Muscle of arm (tissue), 12 donors: ENCODE data around the gene CACTIN. TPM values are rescaled to one million over a fixed set of nuclear protein-coding genes. Genes with fewer than 3 reads are reported as not detected.
"Not testable (repeated sequence)": the region's sequence is repeated elsewhere in the genome, so short reads cannot be mapped to it uniquely, and the experiment has no call there.

ENCODE experiments used
- DNase-seq: peaks from one replicate; pipeline ENCODE4 v3.0.0-alpha.2; 2013
- polyA plus RNA-seq, 12 donors: library from polyadenylated mRNA; unstranded; fragments of 120-200 nt; gene quantifications; one replicate each; pipeline ENCODE4 v1.2.1, GENCODE V29; 2013; ENCODE audit not compliant: insufficient read length in 12 of 12

CACTIN gene
- polyA plus RNA-seq, 12 donors, result 13.8 to 32.4 (median 16.3) TPM; not detected in 1

DNA sequence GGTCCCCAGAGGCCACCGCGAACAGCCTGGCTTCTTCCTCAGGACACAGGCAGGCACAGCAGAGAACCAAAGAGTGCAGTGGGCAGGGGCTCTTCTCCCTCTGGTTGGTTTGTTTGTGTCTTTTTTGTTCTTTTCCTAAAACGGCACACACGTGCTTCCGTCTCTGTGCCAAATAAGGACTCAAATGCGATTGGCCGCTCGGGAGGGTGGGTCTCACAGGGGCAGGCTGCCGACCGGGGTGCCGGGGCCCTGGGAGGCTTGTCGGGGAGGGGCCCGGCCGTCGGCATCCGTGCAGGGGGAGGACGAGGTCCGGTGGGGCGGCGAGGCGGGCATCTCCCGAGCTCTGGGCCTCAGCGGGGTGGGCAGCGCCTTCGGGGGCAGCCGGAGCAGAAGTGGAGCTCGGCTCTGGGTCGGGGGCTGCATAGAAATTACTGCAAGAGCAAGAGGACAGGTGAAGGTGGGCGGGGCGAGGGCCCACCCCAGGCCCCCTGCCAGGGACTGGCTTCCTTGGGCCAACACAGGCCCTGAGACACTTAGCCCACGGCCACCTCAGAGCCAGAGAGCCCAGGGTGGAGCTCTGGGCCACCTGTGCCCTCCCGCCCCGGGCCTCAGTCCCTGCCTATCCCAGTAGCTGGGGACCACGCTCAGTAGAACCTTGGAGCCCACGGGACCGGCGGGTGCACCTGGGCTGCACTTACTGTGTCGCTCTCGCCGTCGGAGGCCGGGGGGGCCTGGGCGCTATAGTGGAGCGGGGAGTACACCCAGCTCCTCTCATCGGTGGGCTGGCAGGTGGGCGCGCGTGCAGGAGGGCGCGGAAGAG lies 6.4 kb upstream of the CACTIN start:
- DNase-seq, result no peak

- DNase-seq, result no peak
Observed at GRCh38 chr19:3632098-3632497, 5.5 kb upstream of the CACTIN start.

- DNase-seq, result no peak
Observed at GRCh38 chr19:3631053-3631861, 4.7 kb upstream of the CACTIN start.

GRCh38 chr19:3628766-3629165 lies 2.2 kb upstream of the CACTIN start:
- not testable (repeated sequence) for DNase-seq

DNA sequence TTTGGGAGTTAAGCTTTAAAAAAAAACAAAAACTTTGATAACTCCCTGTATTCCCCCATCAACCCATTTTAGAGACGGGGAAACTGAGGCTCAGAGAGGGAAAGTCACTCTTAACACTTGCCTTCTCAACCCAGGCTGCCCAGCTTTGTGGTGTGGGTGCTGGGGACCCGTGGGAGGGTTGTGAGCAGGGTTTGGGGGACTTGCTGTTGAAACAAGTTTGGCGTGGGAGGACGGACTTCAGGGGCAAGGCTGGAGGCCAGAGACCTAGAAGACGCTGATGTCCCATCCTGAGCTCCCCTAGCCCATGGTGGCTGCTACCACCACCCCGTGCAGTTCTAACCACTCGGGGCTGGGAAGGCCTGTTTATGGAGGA lies 747 bp upstream of the CACTIN start:
- DNase-seq, result no peak

- no peak for DNase-seq
Observed at GRCh38 chr19:3625996-3626472, 556 bp downstream of the CACTIN start.

- DNase-seq, result no peak
Observed at GRCh38 chr19:3623716-3624115, 2.9 kb downstream of the CACTIN start.

DNA sequence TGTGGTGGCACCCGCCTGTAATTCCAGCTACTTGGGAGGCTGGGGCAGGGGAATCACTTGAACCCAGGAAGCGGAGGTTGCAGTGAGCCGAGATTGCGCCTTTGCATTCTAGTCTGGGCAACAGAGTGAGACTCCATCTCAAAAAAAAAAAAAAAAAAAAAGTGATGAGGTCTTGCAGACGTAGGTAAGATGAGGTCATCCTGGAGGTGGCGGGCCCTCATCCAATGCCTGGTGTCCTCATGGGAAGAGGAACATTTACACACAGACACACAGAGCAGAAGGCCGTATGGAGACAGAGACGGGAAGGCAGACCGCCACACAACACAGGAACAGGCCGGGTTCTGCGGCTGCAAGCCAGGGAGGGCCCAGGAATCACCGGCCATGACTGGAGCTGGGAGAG lies 4.4 kb downstream of the CACTIN start:
- DNase-seq, result no peak

DNA sequence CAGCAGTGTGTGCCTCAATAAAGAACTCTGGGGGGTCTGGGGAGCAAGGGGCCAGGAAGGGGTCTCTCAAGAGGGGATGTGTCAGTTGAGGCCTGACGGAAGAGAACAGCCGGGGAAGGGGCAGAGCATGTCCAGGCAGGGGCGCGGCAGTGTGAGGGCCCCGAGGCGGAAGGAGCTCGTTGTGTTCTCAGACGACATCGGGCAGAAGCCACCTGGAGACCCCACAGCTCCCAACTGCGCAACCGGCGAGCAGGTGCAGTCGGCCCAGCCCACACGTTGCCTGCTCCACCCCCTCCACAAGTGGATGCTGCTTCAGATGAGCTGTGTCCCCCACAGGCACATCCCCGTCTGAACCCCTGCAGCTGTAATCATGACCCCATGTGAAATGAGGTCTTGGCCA lies 4.9 kb downstream of the CACTIN start:
- DNase-seq, result no peak

DNA sequence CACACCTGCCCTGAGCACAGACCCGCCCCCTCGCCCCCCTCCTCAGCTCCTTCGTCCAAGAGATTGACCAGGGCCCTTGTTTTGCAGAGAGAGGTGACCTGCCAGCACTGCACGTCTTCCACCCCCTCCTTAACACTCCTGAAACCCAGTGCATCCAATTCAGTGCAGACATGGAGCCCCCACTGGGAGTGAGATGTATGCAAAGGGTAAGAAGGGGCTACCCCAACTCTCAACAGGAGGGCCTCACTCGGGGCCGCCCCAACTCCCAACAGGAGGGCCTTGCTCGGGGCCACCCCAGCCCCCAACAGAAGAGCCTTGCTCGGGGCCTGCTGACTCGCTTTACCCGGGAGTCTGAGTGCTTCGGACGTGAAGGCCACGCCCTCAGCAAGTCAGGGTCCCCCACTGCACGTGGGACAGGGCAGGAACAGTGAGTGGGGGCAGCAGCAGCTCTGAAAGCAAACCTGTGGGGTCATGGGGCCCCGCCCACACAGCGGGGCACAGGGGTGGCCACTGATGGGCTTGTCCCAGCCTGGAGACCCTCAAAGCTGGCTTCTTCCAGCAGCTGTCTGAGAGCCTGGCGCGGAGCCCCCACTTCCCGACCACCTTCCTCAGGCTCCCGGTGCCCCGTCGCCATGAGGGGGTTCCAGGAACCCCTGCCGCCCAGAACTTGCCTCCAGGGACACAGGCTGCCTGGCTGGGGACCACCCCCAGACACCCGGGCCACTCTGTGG lies 5.6 kb downstream of the CACTIN start:
- no peak for DNase-seq

- DNase-seq, result no peak
Observed at GRCh38 chr19:3620145-3620816, 6.3 kb downstream of the CACTIN start.

DNA sequence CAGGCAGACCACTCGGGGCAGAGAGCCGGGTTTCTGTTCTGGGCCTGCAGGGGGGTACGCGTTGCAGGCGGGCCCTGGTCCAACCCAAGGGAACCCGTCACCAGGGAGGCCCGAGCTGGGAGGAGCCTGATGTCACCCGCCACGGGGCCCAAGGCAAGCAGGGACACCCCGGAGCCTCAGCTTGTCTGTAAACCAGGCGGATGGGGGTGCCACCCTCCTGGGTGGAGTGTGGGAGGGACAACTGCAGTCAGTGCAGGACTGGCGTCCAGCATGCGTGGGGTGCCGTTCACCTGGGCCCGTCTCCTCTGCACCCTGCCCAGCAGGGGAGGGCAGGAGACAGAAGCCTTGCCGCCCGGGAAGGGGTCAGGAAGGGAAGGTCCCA lies 7.0 kb downstream of the CACTIN start:
- no peak for DNase-seq

DNA sequence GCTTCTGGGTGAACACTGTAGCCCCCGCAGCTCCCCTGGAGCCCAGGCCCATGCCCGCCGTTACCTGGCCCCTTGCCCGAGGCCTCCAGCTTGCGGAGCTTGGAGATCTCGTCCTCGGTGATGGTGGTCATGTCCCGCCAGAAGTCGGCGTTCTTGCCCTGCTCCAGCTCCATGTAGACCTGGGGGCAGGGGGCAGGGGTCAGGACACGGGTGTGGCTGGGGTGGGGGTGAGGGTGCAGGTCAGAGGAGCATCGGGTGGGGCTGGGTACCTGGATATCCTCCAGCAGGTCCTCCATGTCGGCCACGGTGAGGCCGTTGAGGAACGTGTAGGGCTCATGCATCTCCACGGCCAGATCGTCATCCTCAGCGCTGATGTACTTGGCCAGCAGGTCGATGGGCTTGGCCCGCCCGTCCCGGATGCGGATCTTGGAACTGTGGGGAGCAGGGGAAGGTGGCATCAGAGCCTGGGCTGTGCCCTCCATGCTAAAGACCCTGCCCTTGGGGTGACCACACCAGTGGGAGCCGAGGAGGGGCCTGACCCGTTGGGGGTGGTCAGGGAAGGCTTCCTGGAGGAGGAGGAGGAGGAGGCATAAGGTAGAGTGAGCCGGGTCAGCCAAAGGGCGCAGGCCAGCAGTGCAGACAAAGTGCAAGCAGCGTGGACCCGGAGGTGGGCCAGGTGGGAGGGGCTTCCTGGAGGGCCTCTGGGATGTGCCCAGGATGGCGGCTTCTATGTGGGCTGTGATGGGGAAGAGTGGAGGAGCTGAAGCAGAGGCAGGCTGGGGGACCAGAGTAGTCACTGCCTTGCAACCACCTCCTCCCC lies 7.6 kb downstream of the CACTIN start:
- DNase-seq, result no peak

- peak; percentile 61 for DNase-seq
Observed at GRCh38 chr19:3618144-3618810, 8.3 kb downstream of the CACTIN start.

- DNase-seq, result no peak
Observed at GRCh38 chr19:3617463-3617862, 9.1 kb downstream of the CACTIN start.

DNA sequence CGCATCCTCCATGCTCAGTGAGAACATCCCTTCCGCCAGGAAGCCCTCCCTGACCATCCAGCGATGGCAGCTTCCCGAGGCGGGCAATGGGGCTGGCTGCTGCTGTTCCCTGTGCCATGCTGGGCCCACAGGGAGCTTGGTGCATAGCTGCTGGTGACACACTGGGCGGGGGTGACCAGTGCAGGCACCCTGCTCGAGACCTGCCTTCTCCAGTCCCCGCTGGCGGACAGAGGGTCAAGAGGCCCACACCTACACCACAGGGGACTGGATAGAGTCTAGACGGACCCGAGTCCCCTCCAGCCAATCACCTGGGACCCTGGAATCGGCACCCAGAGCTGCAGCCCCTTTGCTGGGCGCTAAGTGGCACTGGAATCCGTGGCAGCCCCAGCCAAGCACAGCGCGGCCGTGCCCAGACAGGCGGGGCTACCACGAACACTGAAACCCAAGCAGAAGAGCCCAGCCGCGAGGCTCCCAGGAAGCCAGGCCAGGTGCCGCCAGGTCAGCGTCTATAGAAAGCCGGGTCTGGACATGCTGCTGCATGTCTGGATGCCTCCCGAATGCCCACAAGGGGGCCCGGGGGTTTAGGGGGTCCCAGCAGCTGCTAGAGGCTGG lies 11.0 kb downstream of the CACTIN start:
- DNase-seq, result no peak

DNA sequence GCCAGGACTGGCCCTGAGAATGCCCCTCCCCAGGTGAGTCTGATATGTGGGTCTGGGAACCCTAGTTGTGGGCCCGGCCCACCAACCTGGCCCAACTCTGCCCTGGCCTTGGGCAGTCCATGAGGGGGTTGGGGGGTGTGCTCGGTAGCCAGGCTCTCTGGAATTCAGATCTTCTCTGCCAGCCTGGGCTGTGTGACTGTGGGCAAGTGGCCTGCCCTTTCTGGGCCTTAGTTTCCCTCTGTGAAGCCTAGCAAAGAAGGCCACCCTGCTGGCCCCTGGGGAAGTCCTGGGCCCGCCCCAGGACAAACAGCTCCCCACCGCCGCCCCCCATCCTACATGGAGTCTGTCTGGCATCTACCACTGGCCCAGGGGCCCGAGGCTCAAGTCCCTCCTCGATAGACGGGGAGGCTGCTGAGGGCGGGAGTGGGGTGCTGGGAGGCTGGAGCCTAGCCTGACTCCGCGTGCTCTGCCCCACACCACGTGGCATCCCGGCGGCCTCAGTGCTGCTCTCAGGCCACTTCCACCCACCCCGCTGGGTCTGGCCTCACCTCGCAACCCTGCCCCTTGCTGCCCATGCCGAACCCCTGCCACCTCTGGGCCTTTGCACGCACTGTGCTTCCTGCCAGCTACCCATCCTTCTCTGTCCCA lies 11.6 kb downstream of the CACTIN start:
- no peak for DNase-seq

GRCh38 chr19:3613818-3614661 lies 12.6 kb downstream of the CACTIN start:
- no peak for DNase-seq
